ENCODE results near the gene DSG3.

GRCh38 chr18:31441493-31441892 is 6.0 kb upstream of the DSG3 start:
- no peak for TF ChIP-seq TCF12 (IDR thresholded peaks at IDR 0.05; ENCODE audit: low read depth)
- TF ChIP-seq YY1 (IDR thresholded peaks at IDR 0.05; ENCODE audit: low read depth): no peak
- TF ChIP-seq RAD21 (IDR thresholded peaks at IDR 0.05; ENCODE audit: low read depth): no peak
- TF ChIP-seq EGR1 (IDR thresholded peaks at IDR 0.05): no peak
- no peak for TF ChIP-seq ZBTB7A (IDR thresholded peaks at IDR 0.05; ENCODE audit: low read depth)
- no peak for TF ChIP-seq TAF1 (IDR thresholded peaks at IDR 0.05; ENCODE audit: low read depth)
- no peak for TF ChIP-seq EP300 (IDR thresholded peaks at IDR 0.05; ENCODE audit: borderline replicate concordance)
- no peak for TF ChIP-seq CEBPB (IDR thresholded peaks at IDR 0.05)
- TF ChIP-seq MAX (IDR thresholded peaks at IDR 0.05): no peak
- no peak for TF ChIP-seq TEAD4 (IDR thresholded peaks at IDR 0.05)
